GM21737 (cell line): Measurements from ENCODE around the gene ELAVL2.

Source experiments
- ATAC-seq: cut with Tn5 transposase; IDR thresholded peaks from one replicate; pipeline ENCODE4 v1.9.1; 2021; ENCODE audit warnings: mild to moderate bottlenecking, moderate library complexity; ENCODE audit not compliant: unreplicated experiment

ELAVL2 gene

GRCh38 chr9:23821375-23822181, 4.5 kb downstream of the ELAVL2 start:
- no peak for ATAC-seq

DNA sequence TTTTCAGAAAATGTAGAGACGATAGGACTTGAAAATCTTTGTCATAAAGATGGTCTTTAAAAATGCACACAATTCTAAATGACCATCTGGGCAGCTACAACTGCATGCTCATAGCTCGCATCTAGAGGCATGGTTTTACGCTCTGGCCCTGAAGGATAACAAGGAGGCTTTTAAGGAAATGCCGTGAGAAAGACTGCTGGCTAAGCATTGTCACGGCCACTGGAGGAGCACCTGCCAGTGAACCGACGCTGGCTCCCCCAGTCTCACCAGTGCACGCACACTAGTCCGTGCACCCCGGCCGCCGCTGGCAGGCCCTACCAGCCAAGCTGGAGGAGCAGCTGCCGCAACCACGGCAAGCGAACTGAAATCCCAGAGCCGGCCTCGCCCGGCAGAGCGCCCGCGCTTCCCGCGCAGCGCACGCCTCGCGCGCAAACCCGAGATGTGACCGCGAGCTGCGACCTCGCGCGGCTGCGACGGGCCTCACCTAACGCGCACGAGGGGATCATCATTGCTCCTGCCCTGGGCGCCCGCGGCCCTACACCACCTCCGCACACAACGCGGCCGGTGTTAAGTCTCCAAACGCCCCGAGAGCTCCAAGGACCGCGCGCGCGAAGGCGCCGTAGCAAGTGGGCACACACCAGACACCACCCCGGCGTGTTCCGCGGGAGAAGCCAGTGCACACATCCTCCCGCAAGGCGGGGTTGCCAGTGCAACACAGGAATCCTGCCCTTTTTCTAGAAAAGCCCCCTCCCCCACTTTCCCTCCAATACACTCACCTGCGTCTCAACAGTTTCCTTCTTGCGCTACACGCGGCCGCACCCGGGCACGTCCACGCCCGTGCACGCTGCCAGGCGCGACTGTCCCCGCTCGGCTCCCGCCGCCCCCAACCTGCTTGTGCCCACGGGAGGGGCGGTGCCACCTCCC, 5.3 kb downstream of the ELAVL2 start:
- no peak for ATAC-seq

- ATAC-seq = no peak
Measured at GRCh38 chr9:23819403-23819802, 6.6 kb downstream of the ELAVL2 start.

GRCh38 chr9:23814243-23814642, 11.8 kb downstream of the ELAVL2 start:
- ATAC-seq = no peak

- ATAC-seq = no peak
Measured at GRCh38 chr9:23812673-23813072, 13.4 kb downstream of the ELAVL2 start.

DNA sequence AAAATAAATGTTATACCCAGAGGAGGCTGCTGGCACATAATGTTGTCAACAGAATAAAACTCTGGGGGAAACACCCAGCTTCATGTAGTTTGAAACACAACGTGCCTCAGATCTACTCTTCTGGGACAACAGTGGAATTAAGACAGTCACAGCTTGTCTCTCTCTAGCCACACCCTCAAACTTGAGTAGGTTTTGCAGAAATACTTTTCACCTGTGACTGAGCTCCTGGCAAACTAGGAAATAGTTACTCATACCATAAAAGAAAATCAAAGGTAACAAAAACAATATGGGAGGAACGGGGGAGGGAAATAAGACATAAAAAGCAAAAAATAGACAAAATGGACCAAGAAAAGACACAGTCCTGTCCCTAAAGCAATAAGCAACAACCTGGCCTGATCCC, 14.4 kb downstream of the ELAVL2 start:
- no peak for ATAC-seq

DNA sequence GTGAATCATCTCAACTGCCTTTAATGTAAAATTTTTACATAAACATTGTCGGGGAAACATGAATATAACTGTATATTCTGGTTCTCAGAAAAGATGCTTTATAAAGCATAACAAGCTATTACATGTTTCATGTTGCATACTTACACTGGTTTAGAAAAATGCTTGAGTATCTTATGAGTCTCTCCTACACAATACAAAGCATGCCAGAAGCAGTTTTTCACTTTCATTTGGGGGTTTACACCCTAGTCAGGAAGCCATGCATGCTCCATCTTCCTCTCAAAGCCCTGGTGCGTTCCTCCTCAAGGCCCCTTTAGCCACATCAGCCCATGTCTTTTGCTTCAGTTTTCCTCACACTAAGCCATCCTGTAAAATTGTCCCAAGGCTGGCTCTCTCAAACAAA, 22.8 kb downstream of the ELAVL2 start:
- no peak for ATAC-seq

- no peak for ATAC-seq
Measured at GRCh38 chr9:23801523-23801922, 24.5 kb downstream of the ELAVL2 start.

- no peak for ATAC-seq
Measured at GRCh38 chr9:23799521-23799920, 26.5 kb downstream of the ELAVL2 start.

DNA sequence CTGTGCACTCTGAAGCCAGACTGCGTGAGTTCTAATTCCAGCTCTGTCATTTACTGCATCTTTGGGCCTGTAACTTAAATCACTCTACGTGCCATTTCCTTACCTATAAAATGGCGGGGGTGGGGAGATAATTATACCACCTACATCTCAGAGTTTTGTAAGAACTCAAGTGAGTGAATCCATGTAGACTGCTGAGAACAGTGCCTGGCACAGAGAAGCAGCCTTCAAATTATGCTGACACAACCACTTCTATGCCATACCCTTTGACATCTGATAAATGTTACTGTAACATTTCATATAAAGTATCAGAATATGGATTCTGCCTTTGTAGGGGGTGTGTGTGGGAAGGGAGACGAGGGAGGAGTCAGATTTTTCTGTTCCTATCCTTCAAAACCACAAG, 27.7 kb downstream of the ELAVL2 start:
- ATAC-seq = no peak

GRCh38 chr9:23796209-23796608, 29.8 kb downstream of the ELAVL2 start:
- ATAC-seq = no peak

DNA sequence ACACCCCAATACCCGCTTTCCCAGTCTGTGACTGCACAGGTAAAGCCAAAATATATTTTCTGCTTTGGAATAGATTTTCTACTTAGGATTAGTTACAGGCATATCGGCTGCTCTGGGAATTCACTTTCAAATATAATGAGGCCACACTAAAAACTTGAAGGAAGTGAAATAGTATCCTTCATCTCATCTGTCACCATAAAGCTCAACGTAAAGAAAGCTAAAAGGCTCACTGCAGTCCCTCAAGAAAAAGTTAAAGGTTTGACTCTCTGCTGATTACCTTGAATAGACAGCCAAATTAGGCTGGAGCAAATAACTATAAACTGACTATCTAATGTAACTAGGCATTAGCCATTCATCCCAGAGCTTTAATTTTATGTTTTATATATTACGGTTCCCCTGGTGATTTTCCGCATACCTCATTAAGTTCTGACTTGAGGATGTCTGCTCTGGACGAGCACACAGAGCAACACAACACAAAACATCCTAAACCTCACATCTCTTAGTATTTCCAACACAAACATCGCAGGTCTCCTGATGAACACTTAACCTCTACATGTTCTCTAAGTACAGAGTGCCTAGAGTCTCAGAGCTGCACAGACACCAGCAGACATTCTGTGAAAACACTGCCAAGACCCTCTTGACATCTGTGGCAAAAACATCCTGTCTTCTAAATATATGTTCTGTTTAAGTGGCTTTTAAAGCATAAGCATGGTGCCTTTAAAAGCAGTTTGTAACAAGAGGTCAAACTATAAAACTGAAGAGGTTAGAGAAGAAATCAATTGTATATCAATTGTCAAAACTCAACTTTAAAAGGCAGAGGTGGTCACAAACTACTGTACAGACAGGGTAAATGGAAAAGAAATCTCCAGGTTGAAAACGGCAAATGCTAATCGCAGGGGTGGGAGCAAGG, 35.4 kb downstream of the ELAVL2 start:
- ATAC-seq = no peak

GRCh38 chr9:23789529-23790254, 36.3 kb downstream of the ELAVL2 start:
- no peak for ATAC-seq

GRCh38 chr9:23784962-23785361, 41.1 kb downstream of the ELAVL2 start:
- no peak for ATAC-seq

- ATAC-seq = no peak
Measured at GRCh38 chr9:23783509-23783908, 42.5 kb downstream of the ELAVL2 start.

- no peak for ATAC-seq
Measured at GRCh38 chr9:23779220-23779619, 46.8 kb downstream of the ELAVL2 start.

DNA sequence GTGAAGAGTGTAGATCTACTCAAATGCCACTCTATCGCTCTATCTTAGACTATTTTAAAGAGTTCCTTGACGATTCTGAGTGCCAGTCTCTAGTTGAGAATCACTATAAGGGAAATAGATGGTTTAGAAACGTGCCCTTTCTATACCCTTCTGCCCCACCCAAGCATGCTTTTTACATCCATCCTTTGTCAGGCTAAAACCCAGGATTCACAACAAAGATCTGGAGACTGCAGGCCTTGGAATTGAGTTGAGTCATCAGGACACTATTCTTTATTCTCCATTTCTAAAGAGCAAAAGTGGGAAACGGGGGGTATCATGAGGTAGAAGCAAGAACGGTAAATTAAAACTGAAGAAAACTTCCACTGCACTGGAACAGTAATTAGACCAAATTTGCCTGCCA, 48.7 kb downstream of the ELAVL2 start:
- ATAC-seq = no peak

DNA sequence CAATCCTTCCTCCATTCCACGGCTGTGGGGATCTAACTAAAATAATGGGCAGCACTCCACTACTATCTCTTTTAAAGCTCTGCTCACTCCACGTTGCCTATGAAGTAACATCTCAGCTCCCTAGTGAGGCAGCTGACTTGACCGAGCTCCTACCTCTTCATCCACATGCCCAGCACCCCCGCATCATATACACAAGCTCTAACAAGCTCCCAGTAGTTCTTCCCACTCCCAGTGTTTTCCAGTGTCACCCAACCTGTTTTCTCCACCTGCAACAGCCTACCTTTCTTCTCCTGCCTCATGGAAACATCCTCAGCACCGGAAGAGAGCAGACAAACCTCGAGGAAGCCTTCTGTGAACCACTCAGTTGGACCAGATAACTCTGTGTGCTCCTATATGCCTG, 50.5 kb downstream of the ELAVL2 start:
- no peak for ATAC-seq

DNA sequence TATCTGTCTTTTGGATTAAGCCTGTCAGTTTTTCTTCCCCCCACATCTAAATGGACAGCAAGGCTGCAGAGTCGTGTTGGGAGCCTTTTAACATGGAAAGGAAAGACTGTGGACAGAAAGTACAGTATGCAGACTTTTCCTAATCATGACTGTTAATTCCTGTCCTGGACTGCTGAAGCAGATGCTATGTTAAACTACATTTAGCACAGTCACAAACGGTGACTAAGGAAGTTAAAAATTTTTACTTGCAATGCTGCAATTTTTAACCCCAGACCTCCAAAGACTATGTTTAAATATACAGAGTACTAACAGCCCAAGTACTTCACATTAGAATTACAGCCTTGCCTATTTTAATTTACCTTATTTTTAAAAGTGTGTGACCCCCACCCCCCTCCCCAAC, 51.8 kb downstream of the ELAVL2 start:
- ATAC-seq = no peak

DNA sequence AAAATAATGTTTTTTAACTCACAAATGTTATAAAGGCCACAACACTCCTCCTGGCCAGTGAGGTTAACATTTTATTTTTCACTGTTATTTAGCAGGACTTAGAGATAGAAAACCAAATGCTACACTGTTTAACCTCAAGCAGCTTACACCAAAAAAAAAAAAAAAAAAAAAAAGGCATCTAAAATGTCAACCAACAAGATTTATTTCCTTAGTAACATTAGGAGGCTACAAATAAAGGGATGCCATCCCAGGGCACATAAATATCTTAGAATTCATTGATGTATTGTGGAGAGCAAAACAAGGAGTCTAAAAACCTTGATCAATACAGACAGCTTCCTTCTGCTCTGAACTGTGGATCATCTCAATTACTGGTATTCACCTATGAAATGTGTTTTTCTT, 53.7 kb downstream of the ELAVL2 start:
- ATAC-seq = no peak
